HK-2 (cell line): Measurements from ENCODE around the gene YARS2.
"Not testable (repeated sequence)": the region's sequence is repeated elsewhere in the genome, so short reads cannot be mapped to it uniquely, and the experiment has no call there.

Experiments used
- DNase-seq: peaks from one replicate; pipeline ENCODE4 v3.0.0-alpha.2; 2018; ENCODE audit not compliant: unreplicated experiment

Gene YARS2

GRCh38 chr12:32753605-32754004 is 2.1 kb downstream of the YARS2 start:
- no peak for DNase-seq

GRCh38 chr12:32743264-32743663 is 12.4 kb downstream of the YARS2 start:
- DNase-seq, result no peak

GRCh38 chr12:32742133-32742532 is 13.6 kb downstream of the YARS2 start:
- no peak for DNase-seq

GRCh38 chr12:32739279-32739678 is 16.4 kb downstream of the YARS2 start:
- no peak for DNase-seq

- no peak for DNase-seq
Observed at GRCh38 chr12:32737715-32738114, 18.0 kb downstream of the YARS2 start.

GRCh38 chr12:32736445-32736844 is 19.3 kb downstream of the YARS2 start:
- DNase-seq, result no peak

- no peak for DNase-seq
Observed at GRCh38 chr12:32734952-32735351, 20.7 kb downstream of the YARS2 start.

GRCh38 chr12:32727237-32727636 is 28.5 kb downstream of the YARS2 start:
- DNase-seq, result no peak

- no peak for DNase-seq
Observed at GRCh38 chr12:32726286-32726685, 29.4 kb downstream of the YARS2 start.

- not testable (repeated sequence) for DNase-seq
Observed at GRCh38 chr12:32725308-32725707, 30.4 kb downstream of the YARS2 start.

GRCh38 chr12:32718926-32719325 is 36.8 kb downstream of the YARS2 start:
- no peak for DNase-seq

- DNase-seq, result no peak
Observed at GRCh38 chr12:32714772-32715171, 40.9 kb downstream of the YARS2 start.

GRCh38 chr12:32708926-32709325 is 46.8 kb downstream of the YARS2 start:
- no peak for DNase-seq

- DNase-seq, result no peak
Observed at GRCh38 chr12:32706335-32707024, 49.2 kb downstream of the YARS2 start.

- DNase-seq, result no peak
Observed at GRCh38 chr12:32705783-32706182, 49.9 kb downstream of the YARS2 start.

GRCh38 chr12:32702946-32703345 is 52.8 kb downstream of the YARS2 start:
- no peak for DNase-seq

- no peak for DNase-seq
Observed at GRCh38 chr12:32702473-32702872, 53.2 kb downstream of the YARS2 start.

GRCh38 chr12:32699437-32699836 is 56.3 kb downstream of the YARS2 start:
- DNase-seq, result not testable (repeated sequence)

GRCh38 chr12:32698285-32698684 is 57.4 kb downstream of the YARS2 start:
- DNase-seq, result no peak

GRCh38 chr12:32697445-32697844 is 58.3 kb downstream of the YARS2 start:
- no peak for DNase-seq
